ENCODE data around the gene MFAP4.

The MFAP4 gene

GRCh38 chr17:19410091-19410490 is 23.1 kb upstream of the MFAP4 start:
- no peak for DNase-seq

- no peak for DNase-seq
Observed at GRCh38 chr17:19409509-19409908, 22.5 kb upstream of the MFAP4 start.

GRCh38 chr17:19409066-19409465 is 22.1 kb upstream of the MFAP4 start:
- no peak for DNase-seq

- DNase-seq, result no peak
Observed at GRCh38 chr17:19408346-19408710, 21.3 kb upstream of the MFAP4 start.

- DNase-seq, result no peak
Observed at GRCh38 chr17:19407601-19408345, 20.8 kb upstream of the MFAP4 start.

- no peak for DNase-seq
Observed at GRCh38 chr17:19405114-19405513, 18.1 kb upstream of the MFAP4 start.

- no peak for DNase-seq
Observed at GRCh38 chr17:19404264-19404663, 17.3 kb upstream of the MFAP4 start.

- DNase-seq, result no peak
Observed at GRCh38 chr17:19403021-19403420, 16.0 kb upstream of the MFAP4 start.

GRCh38 chr17:19402171-19402570 is 15.2 kb upstream of the MFAP4 start:
- DNase-seq, result no peak

GRCh38 chr17:19401321-19402010 is 14.5 kb upstream of the MFAP4 start:
- DNase-seq, result no peak

- no peak for DNase-seq
Observed at GRCh38 chr17:19399750-19400450, 12.9 kb upstream of the MFAP4 start.

GRCh38 chr17:19398301-19399181 is 11.6 kb upstream of the MFAP4 start:
- DNase-seq, result no peak

- DNase-seq, result no peak
Observed at GRCh38 chr17:19397556-19398041, 10.6 kb upstream of the MFAP4 start.

GRCh38 chr17:19392303-19392702 is 5.3 kb upstream of the MFAP4 start:
- no peak for DNase-seq

GRCh38 chr17:19391432-19391831 is 4.4 kb upstream of the MFAP4 start:
- DNase-seq, result no peak

GRCh38 chr17:19390951-19391350 is 4.0 kb upstream of the MFAP4 start:
- no peak for DNase-seq

GRCh38 chr17:19388791-19389785 is 2.1 kb upstream of the MFAP4 start:
- no peak for DNase-seq

GRCh38 chr17:19387921-19388521 is 1.0 kb upstream of the MFAP4 start:
- no peak for DNase-seq

GRCh38 chr17:19386051-19386929 is 700 bp downstream of the MFAP4 start:
- no peak for DNase-seq

GRCh38 chr17:19385521-19385983 is 1.4 kb downstream of the MFAP4 start:
- no peak for DNase-seq

Measured in T-helper 9 cell (primary cell).